Measurements from ENCODE around the gene PLXNC1. TPM values are rescaled to one million over a fixed set of nuclear protein-coding genes. Genes with fewer than 3 reads are reported as not detected.

PLXNC1 gene
- under 0.01 and 0.09 TPM in 2 replicates for total RNA-seq

DNA sequence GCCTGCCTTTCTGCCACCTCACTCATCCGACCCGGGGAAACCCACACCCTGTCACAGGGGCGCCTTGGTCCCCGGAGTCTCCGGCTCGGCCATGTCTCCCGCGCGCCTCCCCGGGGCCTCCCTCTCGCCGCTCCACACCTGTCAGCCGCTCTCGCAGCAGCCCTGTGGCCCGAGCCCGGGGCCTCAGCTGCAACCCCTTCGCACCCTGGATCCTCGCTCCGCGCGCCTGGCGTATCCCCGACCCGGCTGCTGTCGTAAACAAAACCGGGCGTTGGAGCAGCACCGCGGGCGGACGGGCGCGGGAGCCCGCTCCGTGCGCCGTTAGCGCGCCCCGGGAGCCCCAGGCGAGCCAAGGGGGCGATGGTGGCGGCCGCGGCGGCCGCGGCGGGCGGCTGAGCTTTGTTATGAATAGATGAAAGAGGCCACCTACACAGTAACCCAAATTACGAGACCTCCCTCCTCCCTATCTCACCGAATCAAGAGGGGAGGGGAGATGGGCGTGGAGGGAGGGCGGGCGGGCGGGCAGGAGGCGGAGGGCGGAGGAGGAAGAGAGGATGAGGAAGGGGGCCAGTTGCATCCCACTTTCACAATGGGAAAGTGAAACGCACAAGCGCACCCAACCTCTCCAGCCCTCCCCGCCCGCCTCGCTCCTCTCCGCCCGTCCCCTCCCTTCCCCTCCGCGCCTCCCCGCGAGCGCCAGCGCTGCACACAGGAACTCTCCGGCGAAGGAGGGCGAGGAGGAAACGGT lies at the start of gene PLXNC1:
TSS of gene PLXNC1 (plus strand) at position 587 of the 748 bp plus-strand sequence. CDS start 395 bp downstream, outside the sequence.

All from dermis lymphatic vessel endothelial cell (primary cell).